ENCODE results near the gene RAPGEF2.

RAPGEF2 gene

DNA sequence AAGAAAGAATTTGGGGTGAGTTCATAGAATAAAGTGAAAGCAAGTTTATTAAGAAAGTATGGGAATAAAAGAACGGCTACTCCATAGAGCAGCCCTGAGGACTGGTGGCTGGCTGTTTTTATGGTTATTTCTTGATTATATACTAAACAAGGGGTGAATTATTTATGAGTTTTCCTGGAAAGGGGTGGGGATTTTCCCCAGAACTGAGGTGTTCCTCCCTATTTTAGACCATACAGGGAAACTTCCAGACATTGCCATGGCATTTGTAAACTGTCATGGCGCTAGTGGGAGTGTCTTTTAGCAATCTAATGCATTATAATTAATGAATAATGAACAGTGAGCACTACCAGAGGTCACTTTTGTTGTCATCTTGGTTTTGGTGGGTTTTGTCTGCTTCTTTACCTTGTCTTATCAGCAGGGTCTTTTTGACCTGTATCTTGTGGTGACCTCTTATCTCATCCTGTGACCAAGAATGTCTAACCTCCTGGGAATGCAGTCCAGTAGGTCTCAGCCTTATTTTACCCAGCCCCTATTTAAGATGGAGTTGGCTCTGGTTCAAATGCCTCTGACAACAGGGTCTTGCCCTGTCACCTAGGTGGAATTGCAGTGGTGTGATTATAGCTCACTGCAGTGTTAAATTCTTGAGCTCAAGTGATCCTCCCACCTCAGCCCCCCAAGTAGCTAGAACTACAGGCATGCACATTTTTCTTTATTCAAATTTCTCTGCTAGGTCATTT is 27.1 kb downstream of the RAPGEF2 start:
- no peak for DNase-seq (ENCODE audit: low read depth in 2 of 3, low spot score in 2 of 3)

DNA sequence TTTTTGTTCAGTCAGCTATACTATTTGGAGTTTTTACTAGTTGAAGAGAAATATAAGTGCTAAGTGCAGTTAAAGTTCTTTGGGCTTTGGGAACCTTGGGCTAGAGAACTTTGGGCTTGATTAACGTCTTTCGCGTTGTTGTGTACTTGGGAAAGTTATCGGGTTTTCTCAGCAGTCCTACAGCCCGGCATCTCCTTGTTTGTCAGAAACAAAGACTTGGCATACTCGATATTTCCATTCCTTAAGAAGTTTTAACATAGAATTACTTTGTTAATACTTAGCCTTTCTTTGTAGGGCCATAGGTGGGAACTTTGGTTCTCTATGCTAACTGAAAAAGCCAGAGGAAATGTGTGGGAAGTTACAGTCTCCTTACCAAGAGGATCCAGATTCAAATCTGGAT is 28.7 kb downstream of the RAPGEF2 start:
- DNase-seq (ENCODE audit: low read depth in 2 of 3, low spot score in 2 of 3): no peak

DNA sequence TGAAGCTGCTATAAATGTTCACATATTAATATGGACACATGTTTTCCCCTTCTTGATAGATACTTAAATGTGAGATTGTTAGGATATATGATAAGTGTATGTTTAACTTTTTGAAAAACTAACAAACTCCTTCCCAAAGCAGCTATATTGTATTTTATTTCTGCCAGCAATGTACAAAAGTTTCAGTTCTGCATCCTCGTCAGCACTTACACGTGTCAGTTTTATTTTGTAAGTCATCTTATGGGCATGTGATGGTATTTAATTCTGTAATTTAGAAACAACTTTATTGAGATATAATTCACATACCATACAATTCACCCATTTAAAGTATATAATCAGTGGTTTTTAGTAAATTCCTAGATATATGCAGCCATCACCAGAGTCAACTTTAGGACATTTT is 31.6 kb downstream of the RAPGEF2 start:
- DNase-seq (ENCODE audit: low read depth in 2 of 3, low spot score in 2 of 3): no peak

DNA sequence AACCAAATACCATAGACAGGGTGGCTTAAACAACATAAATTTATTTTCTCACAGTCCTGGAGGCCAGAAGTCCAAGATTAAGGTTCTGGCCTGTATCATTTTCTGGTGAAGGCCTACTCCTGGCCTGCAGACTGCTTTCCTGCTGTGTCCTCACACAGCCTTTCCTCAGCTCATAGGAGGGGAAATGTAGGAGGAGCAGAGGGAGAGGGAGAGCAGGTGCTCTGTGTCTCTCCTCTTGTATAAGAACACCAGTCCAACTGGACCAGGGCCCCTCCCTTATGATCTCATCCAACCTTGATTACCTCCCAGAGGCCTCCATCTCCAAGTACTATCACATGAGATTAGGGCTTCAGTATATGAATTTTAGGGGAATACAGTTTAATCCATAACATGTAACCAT is 34.3 kb downstream of the RAPGEF2 start:
- no peak for DNase-seq (ENCODE audit: low read depth in 2 of 3, low spot score in 2 of 3)

DNA sequence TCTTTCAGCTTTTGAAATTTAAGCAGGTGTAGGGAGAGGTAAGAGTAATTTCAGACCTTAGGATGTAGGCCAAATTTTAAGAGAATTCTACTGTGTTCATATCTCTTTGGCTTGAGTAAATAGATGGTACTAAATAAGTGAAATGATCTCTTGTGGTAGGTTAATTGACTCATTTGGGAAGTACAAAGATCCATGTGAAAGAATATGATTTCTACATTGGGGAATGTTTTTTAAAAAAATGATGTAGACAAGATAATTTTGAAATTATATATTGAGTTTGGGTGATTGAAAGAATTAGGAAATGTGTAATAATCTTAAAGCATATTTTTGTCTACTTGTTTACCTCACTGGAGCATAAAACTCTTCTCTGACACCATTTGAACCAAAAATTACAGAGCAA is 35.6 kb downstream of the RAPGEF2 start:
- no peak for DNase-seq (ENCODE audit: low read depth in 2 of 3, low spot score in 2 of 3)

DNA sequence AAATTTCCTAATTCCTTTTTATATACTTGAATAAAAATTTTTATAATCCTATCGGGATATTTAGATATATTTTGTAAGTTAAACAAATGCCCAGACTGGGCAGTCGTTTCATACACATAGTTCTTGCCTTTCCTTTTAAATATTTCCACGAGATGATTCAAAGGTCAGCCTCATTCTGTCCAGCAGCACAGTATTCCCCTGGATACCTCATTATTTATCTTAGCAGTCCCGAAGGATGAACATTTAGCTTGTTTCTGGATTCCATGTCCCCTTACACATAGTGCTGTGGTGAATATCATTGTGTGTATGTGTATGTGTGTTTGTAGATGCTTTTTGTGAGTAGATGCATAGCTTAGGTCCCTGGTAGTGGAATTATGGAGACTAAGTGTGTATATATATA is 38.3 kb downstream of the RAPGEF2 start:
- DNase-seq (ENCODE audit: low read depth in 2 of 3, low spot score in 2 of 3): no peak

DNA sequence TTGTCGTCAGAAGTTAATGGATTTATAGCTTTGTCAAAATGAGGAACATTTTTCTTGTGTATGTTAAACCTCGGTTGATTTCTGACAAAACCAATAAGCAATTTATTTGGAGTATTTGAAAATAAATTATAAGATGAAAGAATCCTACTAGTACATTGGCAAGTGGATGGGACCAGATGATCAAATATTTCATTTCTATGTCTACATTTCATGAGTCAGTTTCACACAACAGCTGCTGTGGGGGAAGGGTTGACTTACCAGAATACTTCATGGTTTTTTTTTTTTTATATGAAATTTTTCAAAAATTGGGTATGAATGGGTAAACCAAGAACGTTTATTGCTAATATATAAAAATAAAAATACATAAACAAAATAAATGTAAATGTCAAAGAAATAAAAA is 39.4 kb downstream of the RAPGEF2 start:
- DNase-seq (ENCODE audit: low read depth in 2 of 3, low spot score in 2 of 3): no peak

DNA sequence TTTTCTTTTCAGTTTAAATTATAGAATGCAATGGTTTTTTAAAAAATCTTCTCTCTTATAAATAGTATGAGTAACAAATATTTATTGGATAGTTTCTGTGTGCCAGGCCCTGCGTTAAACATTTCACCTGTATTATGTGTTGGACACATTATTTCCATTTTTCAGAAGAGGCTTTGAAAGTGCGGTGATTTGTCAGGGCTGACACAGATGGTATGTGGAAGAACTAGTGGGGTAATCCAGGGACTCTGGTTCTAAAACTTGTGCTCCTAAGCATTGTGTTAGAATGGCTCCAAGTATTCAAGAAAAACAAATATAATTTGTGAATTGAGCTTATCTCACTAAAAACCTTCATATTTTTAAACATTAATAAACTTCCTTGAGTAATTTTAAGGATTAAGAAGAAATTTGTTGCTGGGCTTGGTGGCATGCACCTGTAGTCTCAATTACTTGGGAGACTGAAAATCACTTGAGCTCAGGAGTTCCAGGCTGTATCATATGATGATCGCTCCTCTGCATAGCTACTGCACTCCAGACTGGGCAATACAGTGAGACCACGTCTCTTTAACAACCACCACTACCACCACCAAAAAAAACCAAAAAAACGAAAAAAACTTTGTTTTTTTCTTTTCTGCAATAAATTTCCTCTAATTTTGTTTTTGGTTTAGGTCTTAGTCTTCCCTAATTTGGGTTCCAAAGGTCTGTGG is 40.0 kb downstream of the RAPGEF2 start:
- no peak for DNase-seq (ENCODE audit: low read depth in 2 of 3, low spot score in 2 of 3)

DNA sequence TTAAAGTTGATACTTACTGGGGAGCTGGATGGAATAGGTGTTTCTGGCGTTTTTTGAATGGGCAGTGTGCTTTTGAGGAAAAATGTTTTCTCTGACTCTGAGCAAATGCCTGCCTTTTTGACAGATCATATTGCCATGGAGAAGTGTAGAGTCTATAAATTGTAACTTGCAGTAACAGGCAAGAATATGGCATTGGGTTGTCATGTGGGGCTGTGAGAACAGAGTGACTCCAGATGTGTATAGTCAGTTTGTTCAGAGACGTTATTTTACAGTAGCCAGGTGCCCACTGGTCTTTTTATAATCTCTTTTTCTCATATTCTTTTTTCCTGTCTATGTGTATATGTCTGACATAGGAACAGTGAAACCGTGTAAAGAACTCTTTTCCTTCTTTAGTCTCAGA is 40.8 kb downstream of the RAPGEF2 start:
- DNase-seq (ENCODE audit: low read depth in 2 of 3, low spot score in 2 of 3): no peak

DNA sequence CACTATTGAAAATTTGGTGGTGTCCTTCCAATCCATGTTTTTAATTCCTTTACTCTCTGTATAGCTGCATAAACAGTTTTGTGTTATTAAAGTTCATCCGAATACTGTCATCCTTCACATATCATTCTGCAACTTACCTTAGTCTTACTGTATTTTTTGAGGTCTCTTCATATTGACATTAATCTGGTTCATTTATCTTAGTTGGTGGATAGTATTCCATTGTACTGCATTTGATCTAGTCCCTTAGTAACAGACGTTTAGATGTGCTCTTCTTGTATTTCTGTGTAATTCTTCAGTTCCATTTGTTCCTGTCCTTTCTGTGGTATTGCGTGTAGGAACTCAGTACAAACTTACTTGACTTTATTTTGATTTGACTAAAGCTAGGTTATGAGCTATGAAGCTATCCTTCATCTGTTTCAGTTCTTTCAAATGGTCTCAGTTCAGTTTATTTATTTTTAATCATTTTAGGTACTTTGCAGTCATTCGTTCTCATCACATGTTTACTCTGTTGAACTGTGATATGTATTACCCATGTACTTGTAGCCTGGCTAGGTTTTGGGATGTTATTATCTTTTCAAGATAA is 41.3 kb downstream of the RAPGEF2 start:
- DNase-seq (ENCODE audit: low read depth in 2 of 3, low spot score in 2 of 3): no peak

DNA sequence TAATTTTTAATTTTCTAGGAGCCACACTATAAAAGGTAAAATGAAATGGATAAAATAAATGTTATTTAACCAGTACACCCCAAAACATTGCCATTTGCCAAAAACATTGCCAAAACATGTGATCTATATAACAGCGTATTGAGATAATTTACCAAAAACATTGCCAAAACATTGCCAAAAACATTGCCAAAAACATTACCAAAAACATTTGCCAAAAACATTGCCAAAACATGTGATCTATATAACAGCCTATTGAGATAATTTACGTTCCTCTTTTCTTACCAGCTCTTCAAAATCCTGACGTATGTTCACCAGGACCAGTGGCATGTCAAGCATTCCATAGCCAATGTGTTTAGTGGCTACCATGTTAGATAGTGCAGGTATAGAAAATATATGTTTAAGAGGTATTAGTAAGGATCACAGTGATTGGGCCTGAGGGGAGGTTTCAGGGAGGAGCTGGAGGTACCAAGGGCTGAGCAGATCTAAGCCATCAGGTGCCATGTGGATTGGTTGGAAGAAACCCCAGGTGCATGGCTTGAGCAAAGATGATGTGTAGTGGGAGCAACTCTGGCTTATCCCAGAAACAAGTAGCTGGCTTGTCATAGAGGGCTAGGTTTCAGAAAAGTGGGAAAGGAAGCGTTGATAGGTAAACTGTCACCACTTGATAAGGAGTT is 42.6 kb downstream of the RAPGEF2 start:
- no peak for DNase-seq (ENCODE audit: low read depth in 2 of 3, low spot score in 2 of 3)

DNA sequence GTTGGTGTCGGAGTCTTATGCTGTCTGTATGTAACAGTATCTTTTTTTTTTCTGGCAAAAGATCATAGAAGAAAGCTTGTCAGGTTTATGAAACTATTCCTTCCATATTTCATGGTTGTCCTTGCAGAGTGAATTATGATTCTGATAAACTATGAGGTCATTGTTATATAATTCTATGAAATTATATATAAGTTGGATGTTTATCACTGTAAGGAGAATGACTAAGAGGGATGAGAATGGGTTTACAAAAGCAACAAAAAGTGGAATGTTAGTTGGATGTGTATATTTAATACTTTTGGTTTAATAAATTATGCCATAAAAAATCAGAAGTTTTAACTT is 43.1 kb downstream of the RAPGEF2 start:
- no peak for DNase-seq (ENCODE audit: low read depth in 2 of 3, low spot score in 2 of 3)

DNA sequence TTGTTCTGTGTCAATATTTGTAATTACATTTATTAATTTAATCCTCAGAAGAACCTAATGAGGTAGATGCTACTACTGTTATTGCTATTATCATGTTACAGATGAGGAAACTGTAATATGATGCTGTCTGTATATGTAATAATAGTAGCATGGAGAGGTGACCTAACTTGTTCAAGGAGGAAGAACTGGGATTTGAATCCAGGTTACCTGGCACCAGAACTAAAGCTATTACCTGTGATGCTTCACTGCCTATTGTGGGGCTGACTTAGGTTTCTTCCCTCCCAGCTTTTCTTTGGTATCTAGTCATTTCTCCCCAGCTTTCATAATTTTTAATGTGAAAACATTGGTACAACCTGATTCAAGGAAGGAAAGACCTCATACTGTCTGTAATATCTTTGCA is 43.6 kb downstream of the RAPGEF2 start:
- DNase-seq (ENCODE audit: low read depth in 2 of 3, low spot score in 2 of 3): no peak

DNA sequence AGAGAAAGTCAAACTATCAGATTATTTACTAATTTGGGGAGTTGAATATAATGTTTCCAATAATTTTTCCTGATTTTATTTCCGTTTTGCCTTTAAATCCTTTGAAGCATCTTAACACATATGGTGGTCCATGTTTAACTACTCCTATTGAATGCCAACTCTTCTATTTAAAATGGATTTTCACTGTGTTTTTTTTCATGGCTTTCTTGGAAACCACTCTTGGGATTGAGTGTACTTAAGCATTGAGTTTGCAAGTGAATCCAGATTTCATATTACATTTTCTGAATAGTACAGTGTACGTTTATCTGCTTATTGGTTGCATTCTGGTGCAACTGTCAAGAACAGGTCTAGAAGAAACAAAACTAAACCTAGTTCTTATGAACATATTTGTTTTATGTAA is 45.6 kb downstream of the RAPGEF2 start:
- no peak for DNase-seq (ENCODE audit: low read depth in 2 of 3, low spot score in 2 of 3)

DNA sequence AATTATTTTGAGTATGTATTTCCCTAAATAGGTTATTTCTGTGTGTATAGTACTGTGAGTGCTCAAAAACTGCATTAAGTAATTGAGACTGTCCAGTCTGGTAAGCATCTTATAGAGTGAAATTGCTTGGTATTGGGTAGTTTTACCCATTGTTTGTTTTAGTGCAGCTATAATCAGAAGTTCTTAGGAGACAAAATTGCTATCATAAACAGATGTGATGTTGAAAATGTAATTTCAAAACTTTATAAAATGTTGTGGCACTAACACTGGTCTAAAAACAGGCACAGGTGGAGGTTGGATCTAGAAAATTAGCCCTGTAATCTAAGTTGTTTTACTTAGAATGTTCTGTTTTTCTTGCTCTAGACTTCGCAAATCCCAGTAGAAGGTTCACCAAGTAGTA is 46.8 kb downstream of the RAPGEF2 start:
- no peak for DNase-seq (ENCODE audit: low read depth in 2 of 3, low spot score in 2 of 3)

DNA sequence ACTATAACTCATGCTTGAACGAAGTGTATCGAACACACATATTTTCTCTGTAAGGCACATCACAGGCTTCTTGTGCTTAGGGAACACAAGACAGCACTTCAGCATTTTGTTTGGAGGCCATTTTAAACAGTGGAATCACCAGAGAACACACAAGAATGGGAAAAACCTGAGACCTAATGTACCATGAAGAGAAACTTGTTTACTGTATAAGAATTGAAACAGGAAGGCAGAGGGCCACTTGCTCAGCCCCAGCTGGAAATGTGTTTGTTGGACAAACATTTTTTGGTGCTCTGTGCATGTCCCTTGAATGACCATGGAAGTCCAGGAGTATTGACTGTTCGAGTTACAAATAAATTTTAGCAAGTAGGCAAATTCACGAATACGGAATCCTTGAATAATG is 47.5 kb downstream of the RAPGEF2 start:
- DNase-seq (ENCODE audit: low read depth in 2 of 3, low spot score in 2 of 3): no peak

DNA sequence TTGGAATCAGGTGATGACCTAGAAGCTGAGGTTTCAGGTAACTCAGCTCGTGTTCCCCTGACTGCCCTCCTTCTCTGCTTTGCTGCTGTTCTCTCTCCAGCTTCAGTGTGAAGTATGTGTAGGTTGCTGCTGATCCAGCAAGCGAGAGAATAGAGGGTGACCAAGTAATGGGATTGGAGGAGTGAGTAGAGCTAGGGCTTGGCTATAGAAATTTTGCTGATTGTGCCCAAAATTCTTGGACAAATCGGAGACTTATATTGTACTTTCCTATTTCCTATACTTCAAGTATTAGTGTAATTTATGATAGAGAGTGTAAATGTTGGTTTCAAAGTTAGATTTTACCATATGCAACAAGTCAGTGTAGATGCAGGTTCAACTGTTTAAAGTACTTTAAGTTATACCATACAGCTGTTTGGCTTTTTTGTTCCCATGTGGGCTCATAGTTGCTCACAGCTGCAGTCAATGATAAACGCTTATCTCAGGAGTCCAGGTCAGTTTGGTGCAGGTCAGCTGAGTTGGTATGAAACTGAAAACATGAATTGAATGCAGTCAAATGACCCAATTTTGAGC is 48.0 kb downstream of the RAPGEF2 start:
- DNase-seq (ENCODE audit: low read depth in 2 of 3, low spot score in 2 of 3): no peak

DNA sequence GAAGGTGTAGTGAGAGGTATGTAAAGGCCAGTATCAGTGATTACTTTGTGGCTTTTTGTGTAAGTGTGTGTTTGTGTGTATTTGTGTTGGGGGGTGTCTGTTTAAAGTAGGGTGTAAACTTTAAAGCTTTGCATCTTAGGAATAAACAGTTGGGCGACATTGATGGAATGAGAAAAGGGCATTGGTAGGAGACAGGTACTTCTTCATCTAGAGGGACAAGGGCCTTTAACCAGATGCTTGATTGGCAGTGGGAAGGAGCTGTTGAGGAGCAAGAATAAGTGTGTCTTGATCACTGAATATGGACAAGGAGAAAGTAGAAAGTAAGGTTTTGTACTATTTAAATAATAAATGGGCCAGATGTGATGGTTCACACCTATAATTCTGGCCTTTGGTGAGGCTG is 48.8 kb downstream of the RAPGEF2 start:
- no peak for DNase-seq (ENCODE audit: low read depth in 2 of 3, low spot score in 2 of 3)

DNA sequence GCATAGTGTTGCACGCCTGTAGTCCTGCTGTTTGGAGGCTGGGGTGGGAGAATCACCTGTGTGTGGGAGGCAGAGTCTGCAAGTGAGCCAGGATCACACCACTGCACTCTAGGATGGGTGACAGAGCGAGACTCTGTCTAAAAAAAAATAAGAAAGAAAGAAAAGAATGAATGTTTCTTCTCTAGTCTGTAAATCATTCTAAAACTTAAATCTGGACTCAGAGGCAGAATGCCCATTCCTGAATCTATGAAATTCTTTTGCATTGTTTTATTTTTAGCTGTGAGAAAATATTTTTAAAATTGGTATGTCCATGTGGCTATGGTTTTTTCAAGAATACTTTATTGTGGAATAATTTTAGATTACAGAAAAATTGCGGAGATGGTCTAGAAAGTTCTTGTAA is 49.3 kb downstream of the RAPGEF2 start:
- DNase-seq (ENCODE audit: low read depth in 2 of 3, low spot score in 2 of 3): no peak

DNA sequence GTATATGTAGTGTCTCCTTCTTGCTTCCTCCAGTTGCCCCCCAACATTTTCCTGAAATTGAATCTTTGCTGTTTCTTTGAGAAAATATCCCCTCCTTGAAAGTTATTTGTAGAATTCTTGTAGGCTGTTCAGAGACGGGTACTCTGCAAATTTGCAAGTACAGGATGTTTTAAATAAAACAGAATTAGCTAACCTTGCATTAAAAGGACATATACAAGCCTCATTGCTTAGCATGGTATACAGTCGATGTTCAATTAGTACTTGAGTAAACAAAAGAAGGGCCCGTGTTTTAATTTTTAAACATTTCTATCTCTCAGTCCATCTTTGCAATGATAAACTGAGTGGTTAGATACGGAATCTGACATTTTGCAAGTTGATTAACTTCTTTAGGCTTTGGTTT is 50.8 kb downstream of the RAPGEF2 start:
- no peak for DNase-seq (ENCODE audit: low read depth in 2 of 3, low spot score in 2 of 3)

DNA sequence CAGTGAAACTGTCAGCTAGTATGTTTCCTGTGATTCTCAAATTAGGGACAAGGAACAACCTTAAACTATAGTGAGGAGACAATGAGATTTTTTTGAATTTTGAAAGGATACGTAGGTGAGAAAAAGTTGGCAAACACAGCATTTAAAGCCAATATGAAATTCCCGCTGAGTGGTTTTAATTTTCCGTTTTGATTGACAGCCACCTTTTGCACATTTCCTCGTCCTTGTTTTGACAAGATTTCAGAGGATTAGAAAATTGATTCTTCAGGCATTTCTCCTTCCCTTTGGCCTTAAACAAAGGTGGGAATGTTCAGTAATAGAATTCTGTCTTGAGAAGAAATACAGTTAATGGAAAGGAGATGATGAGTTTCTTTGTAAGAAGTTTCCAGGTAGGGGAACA is 52.2 kb downstream of the RAPGEF2 start:
- DNase-seq (ENCODE audit: low read depth in 2 of 3, low spot score in 2 of 3): no peak

DNA sequence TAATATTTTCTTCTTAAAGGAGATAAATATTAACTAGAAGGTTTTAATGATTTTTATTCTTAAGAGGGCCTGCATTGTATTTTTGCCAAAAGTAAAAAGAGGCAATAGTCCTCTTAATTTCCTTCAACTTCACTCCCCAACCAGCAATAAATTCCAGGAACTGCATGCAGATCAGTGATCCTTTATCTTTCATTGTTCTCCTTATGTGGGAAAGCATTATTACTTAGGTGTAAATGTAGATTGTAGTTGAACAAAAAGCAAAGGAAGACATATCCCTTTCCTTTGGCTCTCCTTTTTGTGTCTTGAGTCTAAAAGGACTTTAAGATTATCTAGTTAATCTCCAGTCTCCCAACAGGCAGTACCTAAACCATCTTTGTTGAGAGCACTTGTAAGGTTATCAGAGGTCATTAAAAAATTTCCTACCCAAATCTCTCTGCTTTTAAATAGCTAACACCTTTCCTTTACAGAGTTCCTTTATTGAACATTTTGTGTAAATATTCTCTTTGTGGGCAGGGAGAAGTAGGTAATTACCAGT is 55.3 kb downstream of the RAPGEF2 start:
- no peak for DNase-seq (ENCODE audit: low read depth in 2 of 3, low spot score in 2 of 3)
